Chondrocyte (in vitro differentiated cells): ENCODE measurements around the gene PRMT7. TPM values are rescaled to one million over a fixed set of nuclear protein-coding genes. Genes with fewer than 3 reads are reported as not detected.

Experiments
- DNase-seq: peaks from one replicate; pipeline ENCODE4 v3.0.0; 2021; ENCODE audit warnings: mixed read lengths, low spot score
- H3K27ac Mint-ChIP-seq: one replicate; pipeline ENCODE4 v1.8.0; 2021; ENCODE audit warnings: mild to moderate bottlenecking, moderate library complexity, mixed read lengths; ENCODE audit not compliant: unreplicated experiment
- H3K27me3 Mint-ChIP-seq: 2 replicates; pipeline ENCODE4 v1.8.0; 2021; ENCODE audit warnings: low read depth, mixed read lengths
- H3K36me3 Mint-ChIP-seq: 2 replicates; pipeline ENCODE4 v1.8.0; 2021; ENCODE audit warnings: low read depth, mixed read lengths
- H3K4me1 Mint-ChIP-seq: 2 replicates; pipeline ENCODE4 v1.8.0; 2021; ENCODE audit warnings: low read depth, mild to moderate bottlenecking, mixed read lengths
- H3K4me3 Mint-ChIP-seq: one replicate; pipeline ENCODE4 v1.8.0; 2021; ENCODE audit warnings: mild to moderate bottlenecking, moderate library complexity, mixed read lengths; ENCODE audit not compliant: unreplicated experiment
- H3K9me3 Mint-ChIP-seq: 2 replicates; pipeline ENCODE4 v1.8.0; 2021; ENCODE audit warnings: low read depth, mixed read lengths
- CTCF ChIP-seq: fragments of 200-600 bp; sonication (generic); IDR thresholded peaks from 2 replicates; pipeline ENCODE4 v1.5.0; 2021; ENCODE audit warnings: antibody characterized with exemption, mild to moderate bottlenecking, moderate library complexity
- total RNA-seq: library from RNA; stranded (reverse); gene quantifications from 3 replicates; pipeline ENCODE4 v1.2.1, GENCODE V29; 2021

Gene PRMT7
- total RNA-seq, 1 donor from 2014 or later, result 26.7 TPM

- Mint-ChIP-seq H3K4me3 (no peak overlapping the region), H3K27ac (no peak overlapping the region), H3K9me3 (no peaks in the 10 kb centered on the region), H3K27me3 (no peaks in the 10 kb centered on the region), H3K36me3 (peaks cover 23% of the 10 kb centered on the region), H3K4me1 (no peaks in the 10 kb centered on the region)
- TF ChIP-seq CTCF, result peak; percentile 38
- no peak for DNase-seq
Measured at GRCh38 chr16:68355447-68356248, 44.8 kb downstream of the PRMT7 start.

GRCh38 chr16:68356249-68356918, 45.6 kb downstream of the PRMT7 start:
- no peaks in the 10 kb centered on the region for H3K9me3 Mint-ChIP-seq
- no peaks in the 10 kb centered on the region for H3K27me3 Mint-ChIP-seq
- no peak for DNase-seq
- no peak overlapping the region for H3K27ac Mint-ChIP-seq
- H3K4me1 Mint-ChIP-seq, result no peaks in the 10 kb centered on the region
- peaks cover 23% of the 10 kb centered on the region for H3K36me3 Mint-ChIP-seq
- TF ChIP-seq CTCF, result no peak
- no peak overlapping the region for H3K4me3 Mint-ChIP-seq

- Mint-ChIP-seq H3K27me3 (no peaks in the 10 kb centered on the region), H3K27ac (no peak overlapping the region), H3K4me1 (no peaks in the 10 kb centered on the region), H3K9me3 (no peaks in the 10 kb centered on the region), H3K4me3 (no peak overlapping the region), H3K36me3 (peaks cover 21% of the 10 kb centered on the region)
- DNase-seq, result no peak
- no peak for TF ChIP-seq CTCF
Measured at GRCh38 chr16:68356919-68357286, 46.1 kb downstream of the PRMT7 start.

- Mint-ChIP-seq H3K9me3 (no peaks in the 10 kb centered on the region), H3K4me3 (no peak overlapping the region), H3K27ac (no peak overlapping the region), H3K27me3 (no peaks in the 10 kb centered on the region), H3K36me3 (peaks cover 18% of the 10 kb centered on the region), H3K4me1 (no peaks in the 10 kb centered on the region)
- TF ChIP-seq CTCF, result no peak
- DNase-seq, result no peak
Measured at GRCh38 chr16:68357521-68357922, 46.7 kb downstream of the PRMT7 start.

- H3K27ac Mint-ChIP-seq, result no peak overlapping the region
- H3K36me3 Mint-ChIP-seq, result peaks cover 17% of the 10 kb centered on the region
- H3K4me3 Mint-ChIP-seq, result no peak overlapping the region
- no peaks in the 10 kb centered on the region for H3K4me1 Mint-ChIP-seq
- no peaks in the 10 kb centered on the region for H3K27me3 Mint-ChIP-seq
- no peaks in the 10 kb centered on the region for H3K9me3 Mint-ChIP-seq
- no peak for DNase-seq
- TF ChIP-seq CTCF, result no peak
Measured at GRCh38 chr16:68357923-68358322, 47.1 kb downstream of the PRMT7 start.
